NCI-H2171 (cell line): ENCODE measurements around the gene PRR12.
A peak's percentile ranks its signal among the peaks of the same experiment; 100 is the strongest.

ENCODE experiments used
- DNase-seq: peaks from one replicate; lab custom pipeline; 2025; lab: John Stamatoyannopoulos, UW

The PRR12 gene

DNA sequence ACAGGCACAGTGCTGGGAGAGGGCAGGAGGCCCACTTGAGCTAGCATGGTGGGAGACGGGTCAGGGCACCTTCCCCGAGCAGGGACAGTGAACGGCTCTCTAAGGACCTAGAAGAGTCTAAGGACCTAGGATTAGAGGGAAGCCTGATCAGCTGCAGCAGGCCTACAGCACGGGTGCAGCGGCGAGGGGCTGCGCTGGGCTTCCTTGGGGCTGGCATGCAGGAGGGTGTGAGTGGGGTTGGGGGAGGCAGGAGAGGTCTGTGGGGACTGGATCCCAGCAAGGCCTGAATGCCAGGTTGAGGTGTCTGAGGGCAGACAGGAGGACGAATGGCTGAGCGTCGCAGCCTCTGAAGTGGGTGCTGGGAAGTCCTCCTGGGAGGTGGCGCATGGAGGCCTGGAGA, 54.6 kb downstream of the PRR12 start:
- no peak for DNase-seq

DNA sequence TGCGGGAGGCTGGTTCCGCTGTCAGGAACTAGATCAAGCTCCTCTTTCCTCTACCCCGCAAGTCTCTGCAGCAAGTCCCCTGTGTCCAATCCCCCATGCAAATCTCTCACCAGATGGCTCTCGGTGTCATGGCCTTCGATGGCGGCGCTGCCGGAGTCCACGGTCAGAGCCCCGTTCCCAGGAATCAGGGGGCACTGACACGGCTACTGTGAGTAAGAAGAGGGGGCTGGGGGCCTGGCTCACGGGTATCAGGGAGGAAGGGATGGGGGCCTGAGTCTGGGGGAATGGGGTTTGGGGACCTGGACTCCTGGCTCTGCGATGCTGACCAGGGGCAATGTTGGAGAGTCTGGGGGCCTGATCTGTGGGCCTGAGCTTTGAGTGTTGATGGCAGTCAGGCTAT, 55.0 kb downstream of the PRR12 start:
- no peak for DNase-seq

DNA sequence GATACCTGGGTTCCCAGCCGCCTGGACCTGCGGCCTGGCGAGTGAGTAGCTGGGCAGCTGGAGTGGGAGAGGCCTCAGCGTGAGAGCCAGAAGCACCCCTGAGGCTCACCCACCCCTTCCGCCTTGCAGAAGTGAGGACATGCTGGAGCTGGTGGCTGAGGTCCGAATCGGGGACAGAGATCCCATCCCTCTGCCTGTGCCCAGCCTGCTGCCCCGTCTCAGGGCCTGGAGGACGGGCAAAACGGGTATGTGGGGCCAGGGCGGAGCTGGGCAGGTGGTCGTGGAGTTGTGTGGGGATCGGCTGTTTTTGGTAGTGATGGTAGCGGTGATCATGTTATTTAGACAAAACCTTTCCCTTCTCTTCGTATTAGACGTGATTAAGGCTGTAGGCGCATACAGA, 55.6 kb downstream of the PRR12 start:
- no peak for DNase-seq

DNA sequence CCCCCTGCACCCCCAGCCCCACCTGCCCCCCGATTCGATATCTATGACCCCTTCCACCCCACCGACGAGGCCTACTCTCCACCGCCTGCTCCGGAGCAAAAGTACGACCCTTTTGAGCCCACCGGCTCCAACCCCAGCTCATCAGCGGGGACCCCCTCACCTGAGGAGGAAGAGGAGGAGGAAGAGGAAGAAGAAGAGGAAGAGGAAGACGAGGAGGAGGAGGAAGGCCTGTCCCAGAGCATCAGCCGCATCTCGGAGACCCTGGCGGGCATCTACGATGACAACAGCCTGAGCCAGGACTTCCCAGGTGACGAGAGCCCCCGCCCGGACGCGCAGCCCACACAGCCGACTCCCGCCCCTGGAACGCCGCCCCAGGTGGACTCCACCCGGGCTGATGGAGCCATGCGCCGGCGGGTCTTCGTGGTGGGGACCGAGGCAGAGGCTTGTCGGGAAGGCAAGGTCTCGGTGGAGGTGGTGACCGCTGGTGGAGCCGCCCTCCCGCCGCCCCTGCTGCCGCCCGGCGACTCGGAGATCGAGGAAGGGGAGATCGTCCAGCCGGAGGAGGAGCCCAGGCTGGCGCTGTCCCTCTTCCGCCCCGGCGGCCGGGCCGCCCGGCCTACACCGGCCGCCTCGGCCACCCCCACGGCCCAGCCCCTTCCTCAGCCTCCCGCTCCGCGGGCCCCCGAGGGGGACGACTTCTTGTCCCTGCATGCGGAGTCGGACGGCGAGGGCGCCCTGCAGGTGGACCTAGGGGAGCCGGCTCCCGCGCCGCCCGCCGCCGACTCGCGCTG, 60.2 kb downstream of the PRR12 start:
- DNase-seq = no peak

DNA sequence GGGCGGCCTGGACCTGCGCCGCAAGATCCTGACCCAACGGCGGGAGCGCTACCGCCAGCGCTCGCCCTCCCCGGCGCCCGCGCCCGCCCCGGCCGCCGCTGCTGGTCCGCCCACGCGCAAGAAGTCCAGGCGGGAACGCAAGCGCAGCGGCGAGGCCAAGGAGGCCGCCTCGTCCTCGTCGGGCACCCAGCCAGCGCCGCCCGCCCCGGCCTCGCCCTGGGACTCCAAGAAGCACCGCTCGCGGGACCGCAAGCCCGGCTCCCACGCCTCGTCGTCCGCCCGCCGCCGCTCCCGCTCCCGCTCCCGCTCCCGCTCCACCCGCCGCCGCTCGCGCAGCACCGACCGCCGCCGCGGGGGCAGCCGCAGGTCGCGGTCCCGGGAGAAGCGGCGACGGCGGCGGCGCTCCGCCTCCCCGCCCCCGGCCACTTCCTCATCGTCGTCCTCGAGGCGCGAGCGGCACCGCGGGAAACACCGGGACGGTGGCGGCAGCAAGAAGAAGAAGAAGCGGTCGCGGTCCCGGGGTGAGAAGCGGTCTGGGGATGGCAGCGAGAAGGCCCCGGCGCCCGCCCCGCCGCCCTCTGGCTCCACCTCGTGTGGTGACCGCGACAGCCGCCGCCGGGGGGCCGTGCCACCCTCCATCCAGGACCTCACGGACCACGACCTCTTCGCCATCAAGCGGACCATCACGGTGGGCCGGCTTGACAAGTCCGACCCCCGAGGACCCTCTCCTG, 61.0 kb downstream of the PRR12 start:
- no peak for DNase-seq

DNA sequence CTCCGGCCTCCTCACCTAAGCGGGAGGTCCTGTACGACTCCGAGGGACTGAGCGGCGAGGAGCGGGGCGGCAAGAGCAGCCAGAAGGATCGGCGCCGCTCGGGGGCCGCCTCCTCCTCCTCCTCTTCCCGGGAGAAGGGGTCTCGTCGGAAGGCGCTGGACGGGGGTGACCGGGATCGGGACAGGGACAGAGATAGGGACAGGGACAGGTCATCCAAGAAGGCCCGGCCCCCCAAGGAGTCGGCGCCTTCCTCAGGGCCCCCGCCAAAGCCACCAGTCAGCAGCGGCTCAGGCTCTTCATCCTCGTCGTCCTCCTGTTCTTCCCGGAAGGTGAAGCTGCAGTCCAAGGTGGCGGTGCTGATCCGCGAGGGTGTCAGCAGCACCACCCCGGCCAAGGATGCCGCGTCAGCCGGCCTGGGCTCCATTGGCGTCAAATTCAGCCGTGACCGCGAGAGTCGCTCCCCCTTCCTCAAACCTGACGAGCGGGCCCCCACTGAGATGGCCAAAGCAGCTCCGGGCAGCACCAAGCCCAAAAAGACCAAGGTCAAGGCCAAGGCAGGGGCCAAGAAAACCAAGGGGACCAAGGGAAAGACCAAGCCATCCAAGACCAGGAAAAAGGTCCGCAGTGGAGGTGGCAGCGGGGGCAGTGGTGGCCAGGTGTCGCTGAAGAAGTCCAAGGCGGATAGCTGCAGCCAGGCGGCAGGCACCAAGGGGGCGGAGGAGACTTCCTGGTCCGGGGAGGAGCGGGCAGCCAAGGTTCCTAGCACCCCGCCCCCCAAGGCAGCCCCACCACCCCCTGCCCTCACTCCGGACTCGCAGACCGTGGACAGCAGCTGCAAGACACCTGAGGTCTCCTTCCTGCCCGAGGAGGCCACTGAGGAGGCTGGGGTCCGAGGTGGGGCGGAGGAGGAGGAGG, 61.8 kb downstream of the PRR12 start:
- DNase-seq = no peak

DNA sequence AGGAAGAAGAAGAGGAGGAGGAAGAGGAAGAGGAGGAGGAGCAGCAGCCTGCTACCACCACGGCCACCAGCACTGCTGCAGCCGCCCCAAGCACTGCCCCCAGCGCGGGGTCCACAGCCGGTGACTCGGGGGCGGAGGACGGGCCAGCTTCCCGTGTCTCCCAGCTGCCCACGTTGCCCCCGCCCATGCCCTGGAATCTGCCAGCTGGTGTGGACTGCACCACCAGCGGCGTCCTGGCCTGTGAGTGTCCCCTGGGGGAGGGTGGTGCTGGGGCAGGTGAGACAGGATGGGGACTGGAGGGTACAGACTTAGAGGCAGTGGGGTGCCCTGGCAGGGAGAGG, 62.5 kb downstream of the PRR12 start:
- DNase-seq = no peak

DNA sequence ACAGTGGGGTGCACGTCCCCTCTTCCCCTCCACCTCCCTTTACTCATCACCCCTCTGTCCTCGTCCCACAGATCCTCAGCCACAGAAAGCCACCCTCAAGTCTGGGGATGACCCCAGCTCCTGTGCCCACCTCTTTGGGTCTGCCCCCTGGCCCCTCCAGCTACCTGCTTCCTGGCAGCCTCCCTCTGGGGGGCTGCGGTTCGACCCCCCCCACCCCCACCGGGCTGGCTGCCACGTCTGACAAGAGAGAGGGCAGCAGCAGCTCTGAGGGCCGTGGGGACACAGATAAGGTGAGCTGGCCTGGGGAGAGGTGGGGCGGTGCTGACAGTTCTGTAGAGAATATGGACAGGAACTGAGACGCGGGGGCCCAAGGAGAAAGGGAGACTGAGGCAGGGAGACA, 63.6 kb downstream of the PRR12 start:
- no peak for DNase-seq

DNA sequence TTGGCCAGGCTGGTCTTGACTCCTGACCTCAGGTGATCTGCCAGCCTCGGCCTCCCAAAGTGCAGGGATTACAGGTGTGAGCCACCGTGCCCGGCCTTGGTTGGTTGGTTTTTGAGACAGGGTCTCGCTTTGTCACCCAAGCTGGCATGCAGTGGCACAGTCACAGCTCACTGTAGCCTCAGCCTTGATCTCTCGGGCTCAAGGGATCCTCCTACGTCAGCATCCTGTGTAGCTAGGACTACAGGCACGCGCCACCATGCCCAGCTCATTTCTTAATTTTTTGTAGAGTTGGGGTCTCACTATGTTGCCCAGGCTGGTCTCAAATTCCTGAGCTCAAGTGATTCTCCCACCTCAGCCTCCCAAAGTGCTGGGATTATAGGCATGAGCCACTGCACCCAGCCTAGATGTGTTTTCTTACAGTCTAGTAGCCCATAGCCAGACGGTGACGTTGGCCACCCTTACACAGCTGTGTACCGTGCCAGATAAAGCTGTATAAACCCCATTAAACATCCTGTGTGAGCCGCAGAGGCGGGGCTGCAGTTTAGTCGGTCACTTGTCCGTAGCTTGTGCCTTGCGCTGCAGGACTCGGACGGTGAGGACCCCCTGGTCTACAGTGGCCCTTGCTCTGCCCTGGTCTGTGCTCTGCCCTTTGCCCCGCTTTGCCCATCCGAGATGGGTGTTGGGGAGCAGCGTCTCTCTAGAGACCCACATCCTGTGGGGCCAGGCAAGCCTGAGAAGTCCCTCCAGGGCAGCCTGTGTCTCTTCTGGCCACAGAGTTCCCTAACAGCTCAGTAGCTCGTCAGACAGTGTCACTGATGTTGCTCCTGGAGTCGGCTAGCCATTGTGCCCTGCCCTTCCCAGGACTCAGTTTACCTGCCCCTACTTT, 64.8 kb downstream of the PRR12 start:
- DNase-seq = no peak

DNA sequence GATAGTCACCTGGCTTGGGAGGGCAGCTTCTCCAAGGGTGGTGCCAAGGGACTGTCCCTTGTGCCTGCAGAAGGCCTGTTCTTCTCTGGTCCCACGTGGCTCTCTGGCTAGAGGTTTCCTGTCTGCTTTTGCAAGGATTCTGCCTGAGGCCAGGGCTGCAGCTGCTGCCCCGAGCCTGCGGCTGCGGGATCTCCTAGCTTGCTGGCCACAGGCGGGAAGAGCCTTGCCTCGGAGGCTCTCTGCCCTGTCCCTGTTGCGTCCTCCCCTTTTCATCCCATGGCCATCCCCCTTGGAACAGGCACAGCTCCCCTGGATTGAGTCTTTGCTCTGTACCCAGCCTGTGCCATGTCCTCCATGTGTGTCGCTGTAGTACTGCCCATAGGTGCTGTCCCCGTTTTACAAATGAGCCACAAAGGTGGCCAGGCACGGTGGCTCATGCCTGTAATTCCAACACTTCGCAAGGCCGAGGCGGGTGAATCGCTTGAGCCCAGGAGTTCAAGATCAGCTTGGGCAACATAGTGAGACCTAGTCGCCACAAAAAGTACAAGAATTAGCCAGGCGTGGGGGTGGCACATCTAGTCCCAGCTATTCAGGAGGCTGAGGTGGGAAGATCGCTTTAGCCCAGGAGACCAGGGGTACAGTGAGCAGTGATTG, 65.6 kb downstream of the PRR12 start:
- DNase-seq = no peak

DNA sequence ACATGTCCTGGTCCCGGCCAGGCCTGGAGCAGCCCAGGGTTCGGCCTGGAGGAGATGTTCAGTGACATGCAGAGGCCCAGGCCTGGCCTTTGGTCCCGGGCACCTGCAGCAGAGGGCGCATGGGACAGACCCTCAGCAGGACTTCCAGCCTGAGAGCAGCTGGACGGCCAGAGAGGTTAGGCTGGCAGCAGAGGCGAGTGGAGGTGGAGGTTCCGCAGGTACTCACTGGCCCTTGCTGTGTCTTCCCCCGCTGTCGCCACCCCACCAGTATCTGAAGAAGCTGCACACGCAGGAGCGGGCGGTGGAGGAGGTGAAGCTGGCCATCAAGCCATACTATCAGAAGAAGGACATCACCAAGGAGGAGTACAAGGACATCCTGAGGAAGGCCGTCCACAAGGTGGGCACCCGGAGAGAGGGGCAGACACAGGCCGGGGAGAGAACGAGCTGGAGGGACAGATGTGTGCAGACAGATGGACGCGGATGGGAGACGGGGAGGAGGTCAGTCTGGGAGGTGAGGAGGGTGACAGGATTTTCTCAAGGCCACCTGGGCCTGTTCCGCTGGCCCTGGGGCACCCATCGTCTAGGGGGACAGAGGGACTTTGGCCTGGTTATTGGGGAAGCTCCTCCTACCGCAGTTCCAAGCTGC, 66.6 kb downstream of the PRR12 start:
- no peak for DNase-seq

DNA sequence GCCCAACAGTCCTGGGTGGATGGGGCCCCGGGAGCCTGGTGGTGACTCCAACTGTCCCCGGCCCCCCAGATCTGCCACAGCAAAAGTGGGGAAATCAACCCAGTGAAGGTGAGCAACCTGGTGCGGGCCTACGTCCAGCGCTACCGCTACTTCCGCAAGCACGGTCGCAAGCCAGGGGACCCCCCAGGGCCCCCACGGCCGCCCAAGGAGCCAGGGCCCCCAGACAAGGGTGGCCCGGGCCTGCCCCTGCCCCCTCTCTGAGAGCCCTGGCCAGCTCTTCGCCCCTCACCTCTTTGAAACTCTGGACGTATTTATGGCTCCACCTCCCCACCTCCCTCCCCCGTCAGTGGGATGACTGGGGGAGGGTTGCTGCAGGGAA, 67.1 kb downstream of the PRR12 start:
- no peak for DNase-seq

DNA sequence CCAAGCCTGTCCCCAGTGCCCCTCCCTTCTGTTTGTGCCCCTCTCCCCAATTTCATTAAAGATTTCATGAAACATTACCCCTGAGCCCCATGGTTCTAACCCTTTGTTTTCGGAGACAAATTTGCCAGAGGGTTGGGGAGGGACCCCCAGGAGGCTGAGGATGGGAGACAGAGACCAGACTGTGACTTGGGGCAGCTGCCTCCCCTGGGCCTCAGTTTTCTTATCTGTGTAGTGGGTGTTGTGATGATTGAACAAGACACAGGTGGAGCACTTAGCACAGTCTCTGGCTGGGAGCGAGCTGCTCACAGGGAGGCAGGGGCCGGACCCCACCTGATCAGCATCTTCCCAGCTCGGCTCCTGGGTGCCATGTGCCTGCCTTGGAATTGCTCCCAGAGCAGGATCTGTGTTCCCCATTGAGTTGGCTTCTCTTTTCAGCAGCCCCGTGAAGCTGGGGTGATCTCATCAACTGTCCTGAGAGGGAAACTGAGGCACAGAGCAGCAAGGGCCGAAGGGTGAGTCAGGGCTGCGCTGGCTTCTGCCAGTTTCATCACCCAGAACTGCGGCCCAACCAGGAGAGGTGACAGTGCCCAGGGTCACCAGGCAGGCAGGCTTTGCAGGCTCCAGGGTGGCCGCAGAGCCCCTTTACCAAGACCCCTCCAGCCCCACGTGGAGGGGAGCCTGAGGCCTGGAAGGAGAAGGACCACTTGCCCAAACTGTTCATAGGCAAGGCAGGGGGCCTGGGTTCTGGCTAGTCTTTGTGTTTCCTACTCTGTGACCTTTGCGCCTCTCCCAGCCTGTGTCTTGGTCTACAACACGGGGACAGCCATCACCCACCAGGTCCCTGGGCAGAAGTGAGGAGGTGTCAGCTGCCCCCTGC, 67.8 kb downstream of the PRR12 start:
- no peak for DNase-seq

DNA sequence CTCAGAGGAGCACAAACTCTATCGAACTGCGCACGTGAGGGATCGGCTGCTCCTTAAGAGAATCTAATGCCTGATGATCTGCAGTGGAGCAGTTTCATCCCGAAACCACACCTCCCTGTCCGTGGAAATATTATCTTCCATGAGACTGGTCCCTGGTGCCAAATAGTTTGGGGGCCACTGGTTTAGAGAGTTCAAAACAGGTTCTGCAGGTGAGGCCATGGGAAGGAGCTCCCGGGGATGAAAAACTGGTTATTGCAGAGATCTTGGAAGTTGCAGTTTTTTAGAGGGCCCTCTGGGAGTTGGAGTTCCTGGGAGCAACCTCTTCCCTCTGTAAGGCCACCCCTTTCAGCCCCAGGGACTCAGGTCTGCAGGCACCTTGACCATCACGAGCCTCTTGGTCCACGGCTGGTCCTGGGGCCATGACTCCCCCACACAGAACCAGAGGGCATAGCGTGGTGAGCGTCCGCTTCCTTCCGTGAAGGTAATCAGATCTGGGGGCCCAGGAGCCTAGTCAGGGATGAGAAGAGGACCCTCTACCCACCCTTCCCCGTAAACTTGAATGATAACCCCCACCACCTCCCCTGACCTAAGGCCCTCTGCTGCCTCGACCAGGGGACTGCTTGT, 69.5 kb downstream of the PRR12 start:
- no peak for DNase-seq

DNA sequence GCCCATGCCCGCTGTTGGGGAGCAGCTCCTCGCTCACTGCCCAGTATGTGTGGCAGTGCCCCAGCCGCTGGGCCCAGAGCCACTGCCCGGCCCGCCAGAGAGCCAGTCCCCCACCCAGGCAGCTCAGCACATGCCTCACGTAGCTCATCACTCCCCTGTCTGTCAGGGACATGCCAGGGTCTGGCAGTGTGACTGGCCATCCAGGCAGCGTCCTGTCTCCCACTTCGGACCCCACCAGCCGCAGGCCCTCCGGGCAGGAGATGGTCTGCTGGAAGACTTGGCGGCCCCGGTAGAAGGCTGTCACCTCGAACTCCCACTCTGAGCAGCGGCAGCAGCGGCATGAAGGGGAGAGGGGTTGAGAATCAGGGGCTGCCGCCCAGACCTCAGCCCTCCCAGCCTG, 71.0 kb downstream of the PRR12 start:
- DNase-seq = no peak

DNA sequence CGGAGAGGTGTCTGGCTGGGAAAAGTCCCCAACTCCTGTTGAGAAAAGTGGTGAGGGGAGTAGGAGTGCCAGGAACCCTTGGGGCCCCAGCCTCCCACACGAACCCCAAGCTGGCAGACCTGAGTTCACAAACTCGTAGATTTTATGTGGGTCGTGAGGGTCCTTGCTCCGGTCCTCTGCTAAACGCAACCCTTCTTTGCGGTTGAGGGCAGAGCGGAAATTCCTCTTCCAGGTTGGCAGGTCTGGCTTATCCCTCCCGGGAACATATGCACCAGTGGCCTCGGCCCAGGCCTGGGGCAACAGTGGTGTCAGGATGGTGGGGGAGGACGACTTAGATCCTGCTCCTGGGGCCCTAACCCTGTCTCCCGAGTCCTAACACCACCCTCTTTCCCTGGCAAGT, 72.2 kb downstream of the PRR12 start:
- no peak for DNase-seq

DNA sequence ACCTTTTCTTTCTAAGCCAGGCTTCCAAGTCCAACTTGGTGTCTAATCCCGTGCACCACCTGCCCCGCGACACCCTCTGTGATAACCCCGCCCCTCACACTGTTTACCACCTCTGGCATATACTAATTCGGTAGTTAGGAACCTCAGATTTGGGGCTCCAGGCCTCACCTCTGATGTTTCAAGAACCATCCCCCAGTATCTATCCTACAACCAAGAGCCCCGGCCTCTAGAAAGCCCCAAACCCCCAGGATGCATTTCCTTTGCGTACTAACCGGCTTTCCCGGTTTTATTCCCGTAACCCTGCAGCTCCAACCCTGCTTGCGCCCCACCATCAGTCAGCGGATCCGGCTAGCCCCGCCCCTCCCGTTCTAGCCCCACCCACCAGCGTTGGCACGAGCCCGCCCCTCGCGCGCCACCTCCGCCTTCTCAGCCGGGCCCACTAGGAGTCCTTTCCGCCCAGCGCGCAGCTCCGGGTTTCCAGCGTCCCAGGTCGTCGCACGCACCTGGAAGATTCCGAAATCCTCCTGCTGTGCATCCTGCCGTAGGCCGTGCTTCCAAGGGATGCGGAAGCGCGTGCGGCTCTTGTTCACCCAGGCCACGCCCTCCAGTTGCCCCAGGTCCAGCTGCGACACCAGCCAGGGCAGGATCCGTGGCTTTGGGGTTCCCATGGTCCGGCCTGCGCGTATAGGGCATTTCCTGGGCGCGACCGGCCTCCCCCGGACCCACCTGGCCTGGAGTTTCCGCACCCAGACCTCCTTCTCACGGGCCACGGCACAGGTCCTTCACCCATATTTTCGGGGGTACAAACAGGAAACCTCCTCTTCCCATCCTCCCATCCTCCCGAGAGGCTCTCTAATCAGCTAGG, 73.4 kb downstream of the PRR12 start:
- peak; percentile 91 for DNase-seq

DNA sequence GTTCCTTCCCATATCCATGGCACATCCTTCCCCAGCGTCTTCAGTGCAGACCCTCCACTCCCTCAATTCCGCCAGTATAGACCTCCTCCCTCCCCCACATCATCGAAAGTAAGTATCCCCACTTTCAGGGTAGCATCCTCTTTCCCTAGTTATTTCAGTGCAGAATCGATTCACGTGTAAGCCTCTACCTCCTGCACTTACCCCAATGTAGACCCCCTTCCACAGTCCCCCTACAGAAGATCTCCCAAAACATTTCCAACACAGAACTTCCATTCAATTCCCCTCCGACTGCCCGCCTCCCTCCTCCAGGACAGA, 74.0 kb downstream of the PRR12 start:
- no peak for DNase-seq
